IPS-NIHi11 (cell line): Measurements from ENCODE around the gene PTCHD4.
A peak's percentile ranks its signal among the peaks of the same experiment; 100 is the strongest.
"Not testable (repeated sequence)": the region's sequence is repeated elsewhere in the genome, so short reads cannot be mapped to it uniquely, and the experiment has no call there.

Experiments used
- DNase-seq: peaks from one replicate; pipeline ENCODE4 v3.0.0; 2012; ENCODE audit warnings: mixed read lengths, low spot score

The PTCHD4 gene

GRCh38 chr6:48111143-48111506, at the start of gene PTCHD4:
TSS of gene PTCHD4 (minus strand) at chr6:48111197. CDS start at chr6:48068957, 42,240 bp downstream.
- DNase-seq = peak; percentile 31

- DNase-seq = no peak
These were observed 40.1 kb upstream of the PTCHD4 start for GRCh38 chr6:48151142-48151541.

DNA sequence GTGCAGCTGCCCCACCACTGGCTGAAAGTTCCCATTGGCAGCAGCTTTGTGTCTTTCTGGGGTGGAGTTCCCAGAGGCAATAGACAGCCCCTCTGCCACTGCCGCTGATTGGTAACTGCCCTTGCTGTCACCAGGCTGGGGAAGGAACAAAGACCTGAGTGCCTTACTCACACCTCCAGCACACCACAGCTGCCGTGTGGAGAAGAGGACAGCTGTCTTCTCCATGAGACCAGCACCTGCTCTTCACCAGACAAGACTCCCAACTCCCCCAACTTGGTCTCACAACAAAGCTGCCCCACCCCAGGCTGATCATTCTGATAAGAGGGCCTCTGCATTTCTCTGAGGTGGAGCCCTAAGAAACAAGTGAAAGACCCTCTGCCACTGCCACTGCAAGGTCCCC, 39.7 kb upstream of the PTCHD4 start:
- DNase-seq = no peak

GRCh38 chr6:48147051-48147450, 36.1 kb upstream of the PTCHD4 start:
- DNase-seq = no peak

- no peak for DNase-seq
These were observed 33.0 kb upstream of the PTCHD4 start for GRCh38 chr6:48144021-48144420.

- DNase-seq = no peak
These were observed 31.0 kb upstream of the PTCHD4 start for GRCh38 chr6:48141975-48142374.

DNA sequence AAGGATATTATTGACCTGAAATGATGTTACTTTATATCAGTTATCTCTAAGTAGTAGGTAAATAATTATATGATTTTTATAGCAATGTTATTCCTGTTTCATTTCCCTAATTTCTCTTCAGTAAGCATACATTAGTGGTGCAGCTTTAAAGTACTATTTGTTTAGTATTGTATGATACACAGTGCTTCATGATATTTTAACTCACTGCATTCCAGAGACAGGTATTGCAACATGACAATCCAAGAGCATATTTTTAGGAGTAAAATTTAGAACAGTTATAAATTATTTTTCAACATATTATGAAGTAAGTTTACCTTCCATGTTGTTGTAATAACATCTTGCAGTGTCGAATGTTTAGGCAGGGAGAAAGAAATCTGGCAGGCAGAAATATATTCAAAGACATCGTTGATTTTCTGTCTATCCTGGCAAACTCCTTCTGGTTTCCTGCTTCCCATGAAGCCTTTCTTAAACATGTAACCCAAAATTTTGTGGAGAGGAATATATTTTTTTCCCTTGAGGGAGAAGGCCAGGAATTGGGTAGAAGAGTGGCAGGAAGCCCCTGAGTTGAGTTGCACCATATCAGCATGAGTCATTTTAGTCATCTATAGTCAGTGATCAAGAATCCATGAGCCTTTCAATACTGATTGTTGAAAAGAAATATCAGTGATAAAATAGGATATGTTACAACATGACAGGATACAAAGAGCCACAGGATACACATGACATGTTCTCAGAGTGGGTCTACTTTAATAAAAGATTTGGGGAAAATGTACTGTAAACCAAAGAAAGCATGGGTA, 29.0 kb upstream of the PTCHD4 start:
- DNase-seq = no peak

DNA sequence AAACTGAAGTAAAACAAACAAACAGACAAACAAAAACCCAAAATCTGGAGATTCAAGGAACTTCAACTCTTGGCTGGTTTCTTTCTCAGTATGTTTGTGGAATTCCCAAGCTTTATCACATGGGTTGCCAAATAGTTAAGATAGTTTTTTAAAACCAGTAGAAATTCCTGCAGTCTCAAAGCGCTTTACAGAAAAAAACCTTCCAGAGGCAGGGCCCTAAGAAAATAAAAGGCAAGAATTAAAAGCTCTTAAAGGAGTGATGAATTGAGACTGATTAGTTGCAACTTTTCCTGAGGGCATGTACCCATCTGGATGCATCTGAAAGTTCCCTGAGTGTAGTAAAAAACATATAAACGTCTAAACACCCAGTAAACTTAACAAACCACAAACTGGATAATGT, 25.9 kb upstream of the PTCHD4 start:
- no peak for DNase-seq

DNA sequence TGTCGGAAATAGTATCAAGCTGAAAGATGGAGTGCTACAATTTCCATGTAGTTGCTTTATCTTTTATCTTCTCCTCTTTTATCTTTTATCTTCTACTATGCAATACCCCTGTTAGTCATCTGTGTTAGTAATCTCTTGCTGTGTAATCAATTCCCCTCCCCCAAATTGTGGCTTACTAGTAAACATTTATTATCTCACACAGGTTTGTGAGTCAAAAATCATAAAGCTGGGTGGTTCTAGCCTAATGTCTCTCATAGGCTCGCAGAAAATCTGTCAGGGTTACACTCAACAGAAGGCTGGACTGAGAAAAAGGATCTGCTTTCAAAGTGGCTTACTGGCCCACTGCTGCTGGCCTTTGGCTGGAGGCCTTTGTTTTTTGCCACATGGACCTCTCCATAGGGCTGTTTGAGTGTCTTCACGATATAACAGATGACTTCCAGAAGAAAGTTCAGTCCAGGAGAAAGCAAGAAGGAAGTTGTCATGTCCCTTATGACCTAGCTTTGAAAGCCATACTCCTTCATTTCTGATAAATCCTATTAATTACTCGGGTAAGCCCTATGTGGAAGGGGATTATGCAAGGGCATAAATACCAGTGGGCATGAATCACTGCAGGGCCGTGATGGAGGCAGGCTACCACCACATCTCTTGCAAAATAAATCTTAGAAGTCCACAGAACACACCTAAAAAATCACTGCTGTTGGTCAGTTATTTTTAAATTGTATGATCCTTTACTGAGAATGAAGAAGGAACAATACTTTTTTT, 24.5 kb upstream of the PTCHD4 start:
- no peak for DNase-seq

GRCh38 chr6:48134246-48134645, 23.2 kb upstream of the PTCHD4 start:
- DNase-seq = no peak

DNA sequence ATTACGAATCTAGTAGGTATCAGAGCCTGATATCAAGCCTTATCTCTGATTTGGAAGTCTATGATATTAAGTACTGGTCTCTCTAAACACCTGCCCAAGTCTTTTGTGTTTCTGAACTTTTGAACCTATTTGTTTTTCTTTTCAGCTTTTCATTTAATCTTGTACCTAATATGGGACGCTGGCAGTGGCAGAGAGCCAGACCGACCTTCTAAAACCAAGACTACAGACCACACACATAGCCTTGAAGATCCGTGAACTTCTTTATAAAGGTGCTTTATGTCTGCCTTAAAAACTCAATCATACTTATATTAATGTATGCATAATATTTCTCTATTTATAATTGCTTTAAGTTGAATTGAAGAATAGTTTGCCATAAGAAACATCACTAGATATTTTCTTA, 12.6 kb upstream of the PTCHD4 start:
- DNase-seq = no peak

- not testable (repeated sequence) for DNase-seq
These were observed 11.2 kb upstream of the PTCHD4 start for GRCh38 chr6:48121983-48122749.

DNA sequence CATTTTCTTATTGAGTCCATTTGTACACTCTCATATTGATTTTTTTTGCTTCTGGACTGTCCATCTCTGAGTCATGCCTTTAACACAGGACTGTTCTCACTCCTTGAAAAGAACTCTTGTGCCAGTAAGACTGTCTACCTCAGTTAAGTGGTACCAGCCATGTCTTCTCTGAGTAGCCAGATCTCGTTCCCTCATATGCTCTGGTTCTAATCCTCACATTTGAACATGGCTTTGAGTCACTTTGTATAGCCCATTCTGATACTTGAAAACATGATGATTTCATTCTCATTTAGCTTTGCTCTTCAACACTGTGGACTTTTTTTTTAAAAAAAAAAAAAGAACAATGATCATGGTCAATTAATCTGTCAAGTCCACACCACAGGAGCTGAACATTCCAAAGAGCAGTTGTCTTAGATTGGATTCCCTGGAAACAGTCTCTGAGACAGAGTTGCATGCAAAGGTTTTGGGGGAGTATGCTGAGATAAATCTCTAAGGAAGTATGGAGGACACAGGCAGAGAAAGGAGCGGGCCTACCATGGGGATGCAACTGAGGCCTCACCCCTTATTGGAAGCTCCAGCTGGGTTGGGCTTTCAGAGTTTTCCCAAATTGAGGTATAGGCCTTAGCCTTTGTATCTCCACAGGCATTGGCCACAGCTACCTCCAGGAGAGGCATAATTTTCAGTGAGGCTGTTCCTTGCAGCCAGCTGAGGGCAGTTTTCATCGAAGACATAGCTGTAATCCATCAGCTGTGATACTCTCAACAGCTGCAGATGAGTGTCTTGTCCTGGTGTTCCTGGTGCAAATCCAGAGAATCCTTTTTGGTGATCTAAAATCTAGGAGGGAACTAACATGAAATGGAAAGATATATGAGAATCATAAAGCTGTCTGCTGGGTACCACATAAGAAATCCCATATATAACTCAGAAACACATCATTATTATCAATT, 6.0 kb upstream of the PTCHD4 start:
- no peak for DNase-seq

DNA sequence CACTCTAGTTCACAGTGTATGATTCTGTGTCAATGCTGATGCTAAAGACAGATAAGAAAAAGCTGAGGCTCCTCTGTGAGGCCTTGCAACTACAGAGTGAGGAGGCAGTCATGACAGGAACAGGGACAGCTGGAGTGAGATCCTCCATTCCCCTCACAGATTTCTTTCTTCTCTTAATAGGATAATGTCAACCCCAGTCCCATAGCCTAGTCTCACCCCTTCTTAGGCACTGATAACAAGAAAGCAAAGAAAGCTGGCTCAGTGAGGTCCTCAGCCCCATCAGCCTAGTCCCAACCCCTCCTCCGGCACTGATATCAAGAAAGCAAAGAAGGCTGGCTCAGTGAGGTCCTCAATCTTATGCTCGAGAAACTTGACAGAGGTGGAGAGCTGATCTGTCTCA, 2.1 kb upstream of the PTCHD4 start:
- DNase-seq = no peak

- no peak for DNase-seq
These were observed 578 bp upstream of the PTCHD4 start for GRCh38 chr6:48111575-48111974.

- no peak for DNase-seq
These were observed 408 bp downstream of the PTCHD4 start for GRCh38 chr6:48110436-48111142.

DNA sequence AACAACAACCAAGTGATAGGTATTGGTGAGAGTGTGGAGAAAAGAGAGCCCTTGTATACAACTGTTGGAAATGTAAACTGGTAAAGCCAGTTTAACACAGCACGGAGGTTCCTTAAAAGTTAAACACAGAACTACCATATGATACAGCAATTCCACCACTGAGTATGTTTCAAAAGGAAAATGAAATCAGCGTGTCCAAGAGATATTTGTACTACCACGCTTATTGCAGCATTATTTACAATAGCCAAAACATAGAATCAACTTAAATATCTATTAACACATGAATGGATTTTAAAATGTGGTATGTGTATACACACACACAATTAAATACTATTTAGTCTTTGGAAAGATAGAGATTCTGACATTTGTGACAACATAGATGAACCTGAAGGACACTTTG, 1.1 kb downstream of the PTCHD4 start:
- no peak for DNase-seq

DNA sequence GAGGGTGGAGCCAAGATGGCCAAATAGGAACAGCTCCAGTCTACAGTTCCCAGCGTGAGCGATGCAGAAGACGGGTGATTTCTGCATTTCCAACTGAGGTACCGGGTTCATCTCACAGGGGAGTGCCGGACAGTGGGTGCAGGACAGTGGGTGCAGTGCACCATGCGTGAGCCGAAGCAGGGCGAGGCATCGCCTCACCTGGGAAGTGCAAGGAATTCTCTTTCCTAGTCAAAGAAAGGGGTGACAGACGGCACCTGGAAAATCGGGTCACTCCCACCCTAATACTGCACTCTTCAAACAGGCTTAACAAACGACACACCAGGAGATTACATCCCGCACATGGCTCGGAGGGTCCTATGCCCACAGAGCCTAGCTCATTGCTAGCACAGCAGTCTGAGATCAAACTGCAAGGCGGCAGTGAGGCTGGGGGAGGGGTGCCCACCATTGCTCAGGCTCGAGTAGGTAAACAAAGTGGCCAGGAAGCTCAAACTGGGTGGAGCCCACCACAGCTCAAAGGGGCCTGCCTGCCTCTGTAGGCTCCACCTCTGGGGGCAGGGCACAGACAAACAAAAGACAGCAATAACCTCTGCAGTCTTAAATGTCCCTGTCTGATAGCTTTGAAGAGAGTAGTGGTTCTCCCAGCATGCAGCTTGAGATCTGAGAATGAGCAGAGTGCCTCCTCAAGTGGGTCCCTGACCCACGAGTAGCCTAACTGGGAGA, 8.4 kb downstream of the PTCHD4 start:
- not testable (repeated sequence) for DNase-seq

DNA sequence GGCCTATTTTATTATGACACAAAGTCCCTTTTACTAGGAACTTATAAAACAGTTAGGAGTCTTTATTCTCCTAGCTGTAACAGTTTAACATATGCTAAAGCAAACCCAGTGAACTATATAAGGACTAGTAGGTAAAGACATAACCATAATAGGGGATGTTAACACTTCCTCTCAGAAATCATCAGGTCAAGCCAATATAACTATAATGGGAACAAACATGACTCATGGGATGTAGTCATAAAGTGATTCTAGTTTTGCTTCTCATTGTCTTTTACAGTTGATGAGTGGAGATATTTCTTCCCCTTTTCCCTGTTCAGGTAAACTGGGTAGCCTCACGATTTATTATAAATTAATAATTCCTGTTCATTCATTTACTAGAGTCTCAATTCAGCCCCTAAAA, 9.7 kb downstream of the PTCHD4 start:
- DNase-seq = no peak

DNA sequence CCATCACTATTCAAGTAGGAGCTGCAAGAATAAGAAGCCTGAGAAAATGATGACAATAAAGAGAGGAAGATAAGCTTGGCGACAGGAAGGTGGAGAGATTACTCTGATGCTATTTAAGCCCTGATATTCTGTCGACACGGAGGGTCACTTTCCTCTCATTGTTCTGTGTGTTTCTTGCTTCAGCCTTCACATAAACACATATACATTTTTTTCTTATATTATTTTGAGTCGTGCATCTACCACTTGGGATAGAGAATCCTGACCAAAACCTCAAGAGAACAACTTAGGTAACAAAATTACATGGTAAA, 10.5 kb downstream of the PTCHD4 start:
- DNase-seq = no peak
